B cell (primary cell): ENCODE data around the gene PLD3.

Source experiments
- CTCF ChIP-seq: fragments of 200-600 bp; IDR thresholded peaks from one replicate; pipeline ENCODE4 v1.8.0; 2022; ENCODE audit warnings: antibody characterized with exemption, mild to moderate bottlenecking
- EZH2 ChIP-seq: IDR thresholded peaks from 2 replicates; pipeline ENCODE4 v1.6.1; 2012; ENCODE audit warnings: borderline replicate concordance, low read depth, mild to moderate bottlenecking, moderate library complexity, low read length; ENCODE audit not compliant: insufficient read depth, poor library complexity, severe bottlenecking

DNA sequence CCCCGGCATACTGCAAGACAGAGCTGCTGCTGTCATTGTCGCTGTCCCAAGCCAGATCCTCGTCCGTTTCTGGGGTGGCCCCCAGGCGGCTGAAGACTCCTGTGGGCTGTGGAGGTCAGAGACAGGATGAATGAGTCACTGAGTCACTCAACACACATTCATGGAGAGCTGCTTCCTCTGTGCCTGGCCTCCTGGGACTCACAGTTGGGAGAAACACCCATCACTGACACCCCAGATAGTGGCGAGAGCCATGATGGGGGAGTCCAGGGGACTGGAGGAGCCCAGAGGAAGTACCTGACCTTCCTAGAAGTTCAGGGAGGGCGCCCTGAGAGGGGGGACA lies 26.3 kb upstream of the PLD3 start:
- no peak for TF ChIP-seq CTCF
- TF ChIP-seq EZH2 = no peak
